H1 (cell line): ENCODE results near the gene MXRA8. TPM values are rescaled to one million over a fixed set of nuclear protein-coding genes. Genes with fewer than 3 reads are reported as not detected.

ENCODE experiments used
- CTCF ChIA-PET: fragments of 300-600 bp; sonication (Branson Sonifier 250); formaldehyde crosslinking; loops from one replicate; lab custom pipeline; 2021; ENCODE audit not compliant: partially characterized antibody; lab: Charles Lee
- POLR2A ChIA-PET: fragments of 300-600 bp; sonication (Branson Sonifier 250); formaldehyde crosslinking; loops from one replicate; lab custom pipeline; 2021; ENCODE audit warnings: inconsistent platforms; ENCODE audit not compliant: partially characterized antibody; lab: Charles Lee
- DNase-seq, 2 experiments: peaks; one replicate each; pipeline versions ENCODE4 v3.0.0 to v3.0.0-alpha.2; 2010 to 2022; ENCODE audit warnings: low spot score in 2 of 2, low read depth in 1 of 2, mixed read lengths in 1 of 2
- FAIRE-seq: peaks from 2 replicates; lab custom pipeline; 2011; peaks lifted over from hg19 to GRCh38; lab: Jason Lieb, UNC
- H2AFZ ChIP-seq: 2 replicates; pipeline ENCODE4 v1.8.1; 2012; ENCODE audit warnings: low read length, inconsistent platforms
- H2AK5ac ChIP-seq: 2 replicates; pipeline ENCODE4 v1.6.1; 2013; ENCODE audit warnings: low read depth, low read length
- H2BK120ac ChIP-seq: replicated peaks from 2 replicates; pipeline ENCODE3; 2013; ENCODE audit warnings: low read depth, low read length, inconsistent platforms
- H2BK12ac ChIP-seq: 2 replicates; pipeline ENCODE4 v1.6.1; 2013; ENCODE audit warnings: low read depth, low read length
- H2BK15ac ChIP-seq: 2 replicates; pipeline ENCODE4 v1.6.1; 2013; ENCODE audit warnings: low read length
- H2BK20ac ChIP-seq: 2 replicates; pipeline ENCODE4 v1.6.1; 2013; ENCODE audit warnings: low read length
- H2BK5ac ChIP-seq: 2 replicates; pipeline ENCODE4 v1.6.1; 2013; ENCODE audit warnings: low read depth, low read length
- H3K14ac ChIP-seq: 2 replicates; pipeline ENCODE4 v1.6.1; 2013; ENCODE audit warnings: inconsistent platforms; ENCODE audit not compliant: insufficient read length
- H3K18ac ChIP-seq: 2 replicates; pipeline ENCODE4 v1.6.1; 2013; ENCODE audit warnings: low read length; ENCODE audit errors: extremely low read depth
- H3K23ac ChIP-seq: 2 replicates; pipeline ENCODE4 v1.6.1; 2013; ENCODE audit warnings: inconsistent platforms; ENCODE audit not compliant: insufficient read length
- H3K23me2 ChIP-seq: 2 replicates; pipeline ENCODE4 v1.6.1; 2013; ENCODE audit warnings: low read depth, low read length
- H3K27ac ChIP-seq: 2 replicates; pipeline ENCODE4 v1.6.1; 2011; ENCODE audit warnings: low read depth, low read length, inconsistent platforms
- H3K27me3 ChIP-seq, 4 experiments: replicated peaks in 1 of 4; 1 replicate in 1 of 4; 2 replicates in 3 of 4; pipeline versions ENCODE4 v1.6.1 to v1.8.1; 2011 to 2013; ENCODE audit warnings: low read length in 3 of 4, mild to moderate bottlenecking in 3 of 4, inconsistent platforms in 2 of 4, mixed read lengths in 2 of 4, moderate library complexity in 1 of 4; ENCODE audit not compliant: control insufficient read depth in 3 of 4, insufficient read depth in 3 of 4; ENCODE audit errors: extremely low read depth in 1 of 4
- H3K36me3 ChIP-seq, 4 experiments: 2 replicates each; pipeline versions ENCODE4 v1.6.1 to v1.8.1; 2011 to 2013; ENCODE audit warnings: mild to moderate bottlenecking in 4 of 4, low read length in 3 of 4, moderate library complexity in 2 of 4, control low read depth in 1 of 4, inconsistent platforms in 1 of 4; ENCODE audit not compliant: insufficient read depth in 4 of 4, control insufficient read depth in 2 of 4
- H3K4ac ChIP-seq: replicated peaks from 2 replicates; pipeline ENCODE3; 2013; ENCODE audit warnings: low read length, low read depth, mixed read lengths, inconsistent platforms; ENCODE audit not compliant: insufficient read length
- H3K4me1 ChIP-seq, 4 experiments: replicated peaks in 1 of 4; 1 replicate in 1 of 4; 2 replicates in 3 of 4; pipeline versions ENCODE4 v1.6.1 to v1.8.1; 2011 to 2013; ENCODE audit warnings: low read length in 3 of 4, inconsistent platforms in 2 of 4, mixed read lengths in 1 of 4; ENCODE audit not compliant: insufficient read depth in 4 of 4, control insufficient read depth in 3 of 4
- H3K4me2 ChIP-seq, 2 experiments: 2 replicates each; pipeline versions ENCODE4 v1.6.1 to v1.8.1; 2011 to 2013; ENCODE audit warnings: low read depth in 2 of 2, low read length in 2 of 2, control low read depth in 1 of 2, inconsistent platforms in 1 of 2, mild to moderate bottlenecking in 1 of 2; ENCODE audit not compliant: insufficient read depth in 1 of 2
- H3K4me3 ChIP-seq, 4 experiments: fragments of 200-600, 300-600 bp in 1 of 4; sonication (generic), shearing (Covaris generic), sonication (Bioruptor Twin) in 1 of 4; 2 replicates each; pipeline versions ENCODE4 v1.5.1 to v1.8.1; 2011 to 2016; ENCODE audit warnings: low read length in 4 of 4, low read depth in 3 of 4, control low read depth in 2 of 4, inconsistent platforms in 2 of 4, mild to moderate bottlenecking in 2 of 4, mixed read lengths in 1 of 4, moderate library complexity in 1 of 4; ENCODE audit not compliant: insufficient read depth in 2 of 4; ENCODE audit errors: extremely low read depth in 1 of 4
- H3K56ac ChIP-seq: replicated peaks from 2 replicates; pipeline ENCODE3; 2013; ENCODE audit warnings: low read depth, mild to moderate bottlenecking, mixed read lengths, low read length, inconsistent platforms; ENCODE audit not compliant: insufficient read length
- H3K79me1 ChIP-seq: 2 replicates; pipeline ENCODE4 v1.6.1; 2013; ENCODE audit warnings: low read depth, low read length, control low read depth
- H3K79me2 ChIP-seq, 2 experiments: 2 replicates each; pipeline versions ENCODE4 v1.6.1 to v1.8.1; 2012 to 2013; ENCODE audit warnings: low read length in 2 of 2, mild to moderate bottlenecking in 2 of 2, inconsistent platforms in 1 of 2; ENCODE audit not compliant: insufficient read depth in 2 of 2, control insufficient read depth in 1 of 2
- H3K9ac ChIP-seq, 4 experiments: replicated peaks in 1 of 4; 1 replicate in 1 of 4; 2 replicates in 3 of 4; pipeline versions ENCODE4 v1.6.1 to v1.8.1; 2011 to 2013; ENCODE audit warnings: low read depth in 3 of 4, low read length in 3 of 4, control low read depth in 2 of 4, mild to moderate bottlenecking in 2 of 4, moderate library complexity in 2 of 4, inconsistent platforms in 1 of 4; ENCODE audit errors: extremely low read depth in 1 of 4
- H3K9me3 ChIP-seq, 2 experiments: 2 replicates each; pipeline versions ENCODE4 v1.6.1 to v1.8.1; 2012 to 2013; ENCODE audit warnings: mild to moderate bottlenecking in 2 of 2, moderate library complexity in 2 of 2, control low read depth in 1 of 2, inconsistent platforms in 1 of 2, low read depth in 1 of 2, low read length in 1 of 2, mixed read lengths in 1 of 2; ENCODE audit not compliant: insufficient read depth in 2 of 2
- H4K20me1 ChIP-seq, 2 experiments: replicated peaks in 1 of 2; 2 replicates each; pipeline versions ENCODE3 to v1.8.1; 2011 to 2013; ENCODE audit warnings: inconsistent platforms in 2 of 2, low read length in 2 of 2, mild to moderate bottlenecking in 1 of 2; ENCODE audit not compliant: insufficient read depth in 2 of 2, control insufficient read depth in 1 of 2
- H4K5ac ChIP-seq: 2 replicates; pipeline ENCODE4 v1.6.1; 2013; ENCODE audit warnings: low read length, low read depth, mixed read lengths, inconsistent platforms; ENCODE audit not compliant: insufficient read length
- H4K8ac ChIP-seq: 2 replicates; pipeline ENCODE4 v1.8.0; 2013; ENCODE audit warnings: mild to moderate bottlenecking, moderate library complexity, low read length, inconsistent platforms; ENCODE audit not compliant: insufficient read depth; ENCODE audit errors: extremely low read depth
- H4K91ac ChIP-seq: replicated peaks from 2 replicates; pipeline ENCODE3; 2013; ENCODE audit warnings: low read length, mixed read lengths, inconsistent platforms; ENCODE audit not compliant: insufficient read length
- CEBPB ChIP-seq: IDR thresholded peaks from 2 replicates; pipeline ENCODE4 v1.6.1; 2012; ENCODE audit warnings: low read depth, low read length
- GTF2F1 ChIP-seq: IDR thresholded peaks from 2 replicates; pipeline ENCODE4 v1.6.1; 2012; ENCODE audit warnings: low read depth, low read length, improper control_type of control experiment, borderline replicate concordance
- KDM5A ChIP-seq: fragments of 200-600 bp; IDR thresholded peaks from 2 replicates; pipeline ENCODE4 v1.7.1; 2012; ENCODE audit warnings: mild to moderate bottlenecking, low read length, inconsistent platforms, mixed read lengths
- MAFK ChIP-seq: IDR thresholded peaks from 2 replicates; pipeline ENCODE4 v1.6.1; 2012; ENCODE audit warnings: low read depth, mild to moderate bottlenecking, improper control_type of control experiment, low read length
- POLR2A ChIP-seq, 2 experiments: IDR thresholded peaks; 1 replicate in 1 of 2; 2 replicates in 1 of 2; pipeline ENCODE4 v1.6.1; 2011; ENCODE audit warnings: low read depth in 2 of 2, low read length in 2 of 2, mild to moderate bottlenecking in 2 of 2; ENCODE audit errors: control extremely low read depth in 1 of 2
- POLR2AphosphoS5 ChIP-seq: IDR thresholded peaks from 2 replicates; pipeline ENCODE4 v1.6.1; 2011; ENCODE audit warnings: low read depth, low read length
- RAD21 ChIP-seq, 2 experiments: IDR thresholded peaks in 1 of 2; conservative IDR thresholded peaks in 1 of 2; 2 replicates each; pipeline ENCODE4 v1.6.1; 2011; ENCODE audit warnings: low read depth in 2 of 2, low read length in 2 of 2, improper control_type of control experiment in 1 of 2, inconsistent platforms in 1 of 2, mild to moderate bottlenecking in 1 of 2, moderate library complexity in 1 of 2
- TAF7 ChIP-seq: optimal IDR thresholded peaks from 2 replicates; pipeline ENCODE3; 2011; ENCODE audit warnings: low read depth, mild to moderate bottlenecking, inconsistent platforms, low read length, moderate library complexity, borderline replicate concordance
- TBP ChIP-seq: IDR thresholded peaks from 2 replicates; pipeline ENCODE4 v1.6.1; 2011; ENCODE audit warnings: low read depth, low read length, improper control_type of control experiment
- WGBS, 2 experiments: shearing (Covaris generic) in 1 of 2; methylation state at CpG; one replicate each; pipeline versions ENCODE4 v1.1.6 to v1.1.7; 2013 to 2015; ENCODE audit warnings: low lambda C conversion rate in 2 of 2, mixed read lengths in 2 of 2, inconsistent platforms in 1 of 2, low coverage in 1 of 2, missing lambda C conversion rate in 1 of 2; ENCODE audit not compliant: insufficient replicate concordance in 2 of 2, insufficient coverage in 1 of 2, insufficient read length in 1 of 2; ENCODE audit errors: extremely low coverage in 1 of 2, missing lambda C conversion rate in 1 of 2; 5-methylcytosine and 5-hydroxymethylcytosine counted together
- polyA plus RNA-seq, 7 experiments: library from polyadenylated mRNA; depleted of rRNA in 3 of 7; stranded (reverse) in 5 of 7; unstranded in 2 of 7; fragments of >200 nt in 5 of 7; fragments of 200-250 nt in 2 of 7; gene quantifications; 1 replicate in 5 of 7; 2 replicates in 1 of 7; 4 replicates in 1 of 7; pipeline versions ENCODE4 v1.2.1 to v1.2.3, GENCODE V29; 2011 to 2013; ENCODE audit warnings: missing spikeins in 2 of 7, mixed read lengths in 2 of 7
- total RNA-seq: library from RNA; stranded (reverse); fragmentation: NEBNext Ultra II Directional; extraction: Animal tissue kit (Norgen Biotek cat#: 25700); gene quantifications from 2 replicates; pipeline ENCODE4 v1.2.1, GENCODE V29; 2021

The MXRA8 gene
- total and polyA plus RNA-seq, 2 of the 8 experiments (the other 6 are each of a cell fraction or from before 2014, with no cell fraction given), result 10.5 to 17.2 TPM

DNA sequence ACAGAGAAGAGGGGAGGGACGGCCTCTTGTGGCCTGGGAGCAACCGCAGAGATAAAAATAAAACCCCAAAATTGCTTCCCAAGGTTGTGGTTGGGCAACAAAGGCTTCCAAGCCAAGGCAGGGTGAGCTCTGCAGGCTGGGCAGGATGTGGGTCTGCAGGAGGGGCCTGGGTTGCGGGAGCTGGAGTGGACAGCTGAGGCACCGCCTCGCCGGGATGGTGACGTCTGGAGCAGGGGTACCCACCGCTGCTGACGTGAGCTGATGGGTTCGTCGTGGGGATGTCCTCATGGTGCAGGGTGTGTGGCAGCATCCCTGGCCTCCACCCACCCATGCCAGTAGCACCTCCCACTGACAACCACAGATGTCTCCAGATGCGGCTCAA is 13.0 kb upstream of the MXRA8 start:
- Histone ChIP-seq H3K79me2 (peaks cover 5 to 17% of the 10 kb centered on the region in 2 experiments; a peak in 3 of 4 replicates), H3K18ac (no peak overlapping the region), H3K23me2 (peaks cover 19% of the 10 kb centered on the region; the same call in 1 of the 2 replicates), H3K4me1 (peaks cover 0 to 12% (median 9%) of the 10 kb centered on the region in 4 experiments; a peak in 5 of 7 replicates), H2BK12ac (no peak overlapping the region), H3K79me1 (peaks cover 3% of the 10 kb centered on the region; the same call in 1 of the 2 replicates), H2AK5ac (no peak overlapping the region), H3K9ac (no peak overlapping the region), H4K8ac (no peak overlapping the region), H4K5ac (no peak overlapping the region), H3K14ac (no peak overlapping the region), H3K36me3 (peaks cover 0 to 4% (median 0%) of the 10 kb centered on the region in 4 experiments; a peak in 1 of 8 replicates), H2BK5ac (no peak overlapping the region), H3K4me3 (no peak overlapping the region), H3K9me3 (peaks cover 11 to 12% of the 10 kb centered on the region in 2 experiments; a peak in 3 of 4 replicates), H3K4me2 (no peak overlapping the region), H2BK20ac (no peak overlapping the region), H3K23ac (no peak overlapping the region), H4K91ac (no peak overlapping the region), H3K27me3 (no peaks in the 10 kb centered on the region), H3K4ac (no peak overlapping the region), H2BK15ac (no peak overlapping the region), H2AFZ (no peak overlapping the region), H3K56ac (no peak overlapping the region), H2BK120ac (no peak overlapping the region), H3K27ac (no peak overlapping the region), H4K20me1 (peaks cover 0 to 13% of the 10 kb centered on the region in 2 experiments)
- ChIA-PET CTCF (interaction anchor here (0.6 to 4.5 kb wide), 27 partner anchors 9 to 249 kb away, joined by 3 to 40 read pairs (median 4); partner anchors contain the start of genes CCNL2, DVL1 and MXRA8), POLR2A (interaction anchor here (0.6 to 33.4 kb wide), 10 partner anchors 9 to 948 kb away, joined by 3 to 719 read pairs (median 8); partner anchors contain the start of genes CCNL2, MRPL20 and MXRA8)
- WGBS, 2 experiments, result 90% methylated on average over 10 of the region's 12 CpGs; no CpG with 5 or more reads in 1 of the 2 experiments
- no peak for FAIRE-seq
- TF ChIP-seq MAFK (no peak), CEBPB (no peak), TAF7 (no peak), GTF2F1 (no peak), TBP (no peak), POLR2AphosphoS5 (peak; percentile 60; the same call in 1 of the 2 replicates), POLR2A (IDR thresholded peaks at IDR 0.05; ENCODE audit: control extremely low read depth in 1 of 2, low read depth in 2 of 2, low read length in 2 of 2) (no peak), RAD21 (IDR thresholded peaks at IDR 0.05 in 1 of 2, conservative IDR thresholded peaks at IDR 0.05 in 1 of 2; ENCODE audit: low read depth in 2 of 2, low read length in 2 of 2) (no peak), KDM5A (no peak)
- no peak for DNase-seq
